Mesendoderm (in vitro differentiated cells): Measurements from ENCODE around the gene GGACT.

Experiments
- DNase-seq: peaks from one replicate; pipeline ENCODE4 v3.0.0; 2013
- H2AK5ac ChIP-seq: 2 replicates; pipeline ENCODE4 v1.6.1; 2013; ENCODE audit warnings: low read length, inconsistent platforms
- H2BK120ac ChIP-seq: 2 replicates; pipeline ENCODE4 v1.6.1; 2013; ENCODE audit warnings: low read depth, mild to moderate bottlenecking, low read length, moderate library complexity, mixed read lengths
- H2BK15ac ChIP-seq: replicated peaks from 2 replicates; pipeline ENCODE4 v1.6.1; 2013; ENCODE audit warnings: low read depth, mild to moderate bottlenecking, moderate library complexity
- H2BK5ac ChIP-seq: 2 replicates; pipeline ENCODE4 v1.6.1; 2013; ENCODE audit warnings: low read length, inconsistent platforms
- H3K18ac ChIP-seq: 2 replicates; pipeline ENCODE4 v1.6.1; 2013; ENCODE audit warnings: mild to moderate bottlenecking, low read length, mixed read lengths
- H3K23ac ChIP-seq: one replicate; pipeline ENCODE4 v1.6.1; 2013; ENCODE audit warnings: low read length
- H3K27ac ChIP-seq: 2 replicates; pipeline ENCODE4 v1.5.1; 2013; ENCODE audit warnings: low read depth, mild to moderate bottlenecking, inconsistent platforms, low read length, moderate library complexity
- H3K27me3 ChIP-seq: 2 replicates; pipeline ENCODE4 v1.6.1; 2013; ENCODE audit warnings: low read length, control low read depth, mild to moderate bottlenecking, inconsistent platforms; ENCODE audit not compliant: insufficient read depth, poor library complexity
- H3K36me3 ChIP-seq: 2 replicates; pipeline ENCODE4 v1.6.1; 2013; ENCODE audit warnings: low read length, inconsistent platforms; ENCODE audit not compliant: control insufficient read depth, insufficient read depth
- H3K4ac ChIP-seq: one replicate; pipeline ENCODE4 v1.6.1; 2013; ENCODE audit warnings: low read depth, mild to moderate bottlenecking, low read length, moderate library complexity
- H3K4me1 ChIP-seq: 2 replicates; pipeline ENCODE4 v1.6.1; 2013; ENCODE audit warnings: low read depth, low read length, inconsistent platforms; ENCODE audit not compliant: control insufficient read depth
- H3K4me2 ChIP-seq: 2 replicates; pipeline ENCODE4 v1.6.1; 2013; ENCODE audit warnings: low read length
- H3K4me3 ChIP-seq: 2 replicates; pipeline ENCODE4 v1.5.1; 2013; ENCODE audit warnings: mild to moderate bottlenecking, low read length
- H3K56ac ChIP-seq: one replicate; pipeline ENCODE4 v1.6.1; 2013; ENCODE audit warnings: low read length
- H3K79me1 ChIP-seq: 2 replicates; pipeline ENCODE4 v1.6.1; 2013; ENCODE audit warnings: low read length, inconsistent platforms
- H3K79me2 ChIP-seq: 2 replicates; pipeline ENCODE4 v1.6.1; 2013; ENCODE audit warnings: mild to moderate bottlenecking, low read length; ENCODE audit not compliant: control insufficient read depth, insufficient read depth
- H3K9ac ChIP-seq: 2 replicates; pipeline ENCODE4 v1.6.1; 2013; ENCODE audit warnings: low read length, inconsistent platforms
- H4K5ac ChIP-seq: one replicate; pipeline ENCODE4 v1.6.1; 2013; ENCODE audit warnings: low read length
- H4K8ac ChIP-seq: one replicate; pipeline ENCODE4 v1.6.1; 2013; ENCODE audit warnings: low read depth, mild to moderate bottlenecking, control low read depth, low read length, moderate library complexity
- WGBS: extraction: QIAGEN DNeasy Blood & Tissue Kit; methylation state at CpG from one replicate; pipeline ENCODE4 v1.1.7; 2013; ENCODE audit warnings: low lambda C conversion rate, missing lambda C conversion rate; ENCODE audit not compliant: insufficient coverage; ENCODE audit errors: extremely low coverage; 5-methylcytosine and 5-hydroxymethylcytosine counted together

Gene GGACT

GRCh38 chr13:100634696-100635095 lies 46.1 kb upstream of the GGACT start:
- H2BK5ac ChIP-seq: no peak overlapping the region
- no peak overlapping the region for H3K4me2 ChIP-seq
- no peak overlapping the region for H3K18ac ChIP-seq
- H3K27me3 ChIP-seq: no peaks in the 10 kb centered on the region
- no peak overlapping the region for H4K5ac ChIP-seq
- no peak overlapping the region for H4K8ac ChIP-seq
- H3K4me3 ChIP-seq: no peak overlapping the region
- no peak overlapping the region for H2AK5ac ChIP-seq
- H2BK15ac ChIP-seq: no peak overlapping the region
- no peak overlapping the region for H3K27ac ChIP-seq
- no peak for DNase-seq
- no peaks in the 10 kb centered on the region for H3K79me1 ChIP-seq
- H3K36me3 ChIP-seq: peaks cover 4% of the 10 kb centered on the region
- no CpG with 5 or more reads among the region's 12 CpGs for WGBS
- H3K4me1 ChIP-seq: no peaks in the 10 kb centered on the region
- H3K23ac ChIP-seq: no peak overlapping the region
- no peaks in the 10 kb centered on the region for H3K79me2 ChIP-seq
- no peak overlapping the region for H3K56ac ChIP-seq
- H3K9ac ChIP-seq: no peak overlapping the region
- no peak overlapping the region for H3K4ac ChIP-seq
- H2BK120ac ChIP-seq: no peak overlapping the region

DNA sequence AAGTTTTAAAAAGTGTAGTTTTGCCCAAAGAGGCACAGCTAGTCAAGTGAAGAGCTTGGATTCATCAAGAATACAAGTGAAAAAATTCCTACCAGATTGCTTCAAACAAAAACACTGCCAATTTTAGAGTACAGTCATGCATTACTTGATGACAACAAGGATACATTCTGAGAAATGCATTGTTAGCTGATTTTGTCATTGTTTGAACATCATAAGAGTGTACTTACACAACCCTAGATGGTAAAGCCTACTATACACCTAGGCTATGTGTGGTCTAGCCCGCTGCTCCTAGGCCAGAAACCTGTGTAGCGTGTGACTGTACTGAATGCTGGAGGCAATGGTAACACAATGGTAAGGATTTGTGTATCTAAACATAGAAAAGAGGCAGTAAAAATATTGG lies 44.9 kb upstream of the GGACT start:
- Histone ChIP-seq H3K23ac (no peak overlapping the region), H3K4me1 (no peaks in the 10 kb centered on the region), H3K4me3 (no peak overlapping the region), H3K9ac (no peak overlapping the region), H3K27ac (no peak overlapping the region), H3K18ac (no peak overlapping the region), H3K79me1 (no peaks in the 10 kb centered on the region), H2AK5ac (no peak overlapping the region), H3K4me2 (no peak overlapping the region), H3K27me3 (no peaks in the 10 kb centered on the region), H3K79me2 (no peaks in the 10 kb centered on the region), H3K36me3 (peaks cover 5% of the 10 kb centered on the region), H3K4ac (no peak overlapping the region), H3K56ac (no peak overlapping the region), H2BK5ac (no peak overlapping the region), H4K8ac (no peak overlapping the region), H2BK120ac (no peak overlapping the region), H4K5ac (no peak overlapping the region), H2BK15ac (no peak overlapping the region)
- no CpG with 5 or more reads among the region's 2 CpGs for WGBS
- DNase-seq: no peak

- Histone ChIP-seq H3K79me1 (no peaks in the 10 kb centered on the region), H3K79me2 (no peaks in the 10 kb centered on the region), H2BK15ac (no peak overlapping the region), H3K27me3 (no peaks in the 10 kb centered on the region), H3K56ac (no peak overlapping the region), H2AK5ac (no peak overlapping the region), H3K4me2 (no peak overlapping the region), H2BK120ac (no peak overlapping the region), H2BK5ac (no peak overlapping the region), H4K8ac (no peak overlapping the region), H3K4ac (no peak overlapping the region), H3K4me1 (no peaks in the 10 kb centered on the region), H3K9ac (no peak overlapping the region), H4K5ac (no peak overlapping the region), H3K27ac (no peak overlapping the region), H3K23ac (no peak overlapping the region), H3K4me3 (no peak overlapping the region), H3K18ac (no peak overlapping the region), H3K36me3 (peaks cover 4% of the 10 kb centered on the region)
- peak; percentile 4 for DNase-seq
- WGBS: no CpG with 5 or more reads among the region's 8 CpGs
Measured at GRCh38 chr13:100630555-100630954, 42.0 kb upstream of the GGACT start.

- Histone ChIP-seq H2AK5ac (no peak overlapping the region), H3K4ac (no peak overlapping the region), H3K23ac (no peak overlapping the region), H2BK15ac (no peak overlapping the region), H3K4me3 (no peak overlapping the region), H3K18ac (no peak overlapping the region), H3K56ac (no peak overlapping the region), H4K5ac (no peak overlapping the region), H3K27ac (no peak overlapping the region), H2BK120ac (no peak overlapping the region), H3K79me1 (no peaks in the 10 kb centered on the region), H3K27me3 (no peaks in the 10 kb centered on the region), H4K8ac (no peak overlapping the region), H3K79me2 (no peaks in the 10 kb centered on the region), H3K4me2 (no peak overlapping the region), H2BK5ac (no peak overlapping the region), H3K9ac (no peak overlapping the region), H3K4me1 (no peaks in the 10 kb centered on the region), H3K36me3 (peaks cover 2% of the 10 kb centered on the region)
- no CpG with 5 or more reads among the region's 15 CpGs for WGBS
- DNase-seq: no peak
Measured at GRCh38 chr13:100627120-100627519, 38.5 kb upstream of the GGACT start.

- no peak overlapping the region for H2BK15ac ChIP-seq
- H3K18ac ChIP-seq: no peak overlapping the region
- H3K4me1 ChIP-seq: no peaks in the 10 kb centered on the region
- no peak overlapping the region for H3K23ac ChIP-seq
- H4K5ac ChIP-seq: no peak overlapping the region
- no peak overlapping the region for H3K27ac ChIP-seq
- no peak overlapping the region for H3K4me2 ChIP-seq
- H3K79me2 ChIP-seq: no peaks in the 10 kb centered on the region
- no peak overlapping the region for H4K8ac ChIP-seq
- H3K4ac ChIP-seq: no peak overlapping the region
- no peak for DNase-seq
- no peaks in the 10 kb centered on the region for H3K27me3 ChIP-seq
- H3K4me3 ChIP-seq: no peak overlapping the region
- peaks cover 2% of the 10 kb centered on the region for H3K36me3 ChIP-seq
- no peak overlapping the region for H2BK120ac ChIP-seq
- no peak overlapping the region for H2BK5ac ChIP-seq
- no peak overlapping the region for H3K56ac ChIP-seq
- no peak overlapping the region for H2AK5ac ChIP-seq
- WGBS: no CpG with 5 or more reads among the region's 9 CpGs
- no peaks in the 10 kb centered on the region for H3K79me1 ChIP-seq
- no peak overlapping the region for H3K9ac ChIP-seq
Measured at GRCh38 chr13:100625447-100625846, 36.9 kb upstream of the GGACT start.

DNA sequence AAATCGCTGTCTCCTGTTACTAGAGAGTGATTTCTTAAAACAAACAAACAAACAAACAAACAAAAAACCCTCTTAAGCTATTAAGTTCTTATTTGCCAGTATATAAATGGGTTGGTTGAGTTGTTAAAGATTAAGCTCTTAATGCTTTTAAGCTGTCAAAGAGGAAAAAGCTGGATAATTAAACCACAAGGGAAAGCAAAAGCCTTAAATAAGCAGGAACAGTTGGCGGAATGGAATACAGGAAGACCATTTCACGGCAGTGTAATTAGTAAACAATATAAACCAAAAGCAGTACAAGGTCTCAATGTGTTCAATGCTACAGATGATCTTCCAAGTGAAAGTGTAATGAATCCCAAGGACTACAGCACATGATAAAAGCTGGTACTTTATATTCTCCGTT lies 32.2 kb upstream of the GGACT start:
- WGBS: no CpG with 5 or more reads among the region's 4 CpGs
- H3K9ac ChIP-seq: no peak overlapping the region
- H3K4me1 ChIP-seq: no peaks in the 10 kb centered on the region
- H4K5ac ChIP-seq: no peak overlapping the region
- no peak overlapping the region for H4K8ac ChIP-seq
- H3K79me1 ChIP-seq: no peaks in the 10 kb centered on the region
- H2AK5ac ChIP-seq: no peak overlapping the region
- H3K4me3 ChIP-seq: no peak overlapping the region
- H3K18ac ChIP-seq: no peak overlapping the region
- H3K4ac ChIP-seq: no peak overlapping the region
- H2BK120ac ChIP-seq: no peak overlapping the region
- no peak for DNase-seq
- H3K79me2 ChIP-seq: no peaks in the 10 kb centered on the region
- no peak overlapping the region for H3K23ac ChIP-seq
- no peak overlapping the region for H3K27ac ChIP-seq
- H2BK15ac ChIP-seq: no peak overlapping the region
- no peaks in the 10 kb centered on the region for H3K36me3 ChIP-seq
- H3K4me2 ChIP-seq: no peak overlapping the region
- H3K56ac ChIP-seq: no peak overlapping the region
- H3K27me3 ChIP-seq: no peaks in the 10 kb centered on the region
- H2BK5ac ChIP-seq: no peak overlapping the region
